Head of caudate nucleus (tissue), 42 donors: ENCODE results near the gene SORCS3.

Source experiments
- DNase-seq, 42 donors: peaks; one replicate each; pipeline versions ENCODE4 v3.0.0 to v3.0.0-alpha.2; 2020 to 2021; ENCODE audit warnings: mixed read lengths in 7 of 42
- intact Hi-C: fragments of 100-400 bp; cut with DNase I; formaldehyde crosslinking; loops from one replicate; pipeline ENCODE4 v1.15.0; 2022

Gene SORCS3

DNA sequence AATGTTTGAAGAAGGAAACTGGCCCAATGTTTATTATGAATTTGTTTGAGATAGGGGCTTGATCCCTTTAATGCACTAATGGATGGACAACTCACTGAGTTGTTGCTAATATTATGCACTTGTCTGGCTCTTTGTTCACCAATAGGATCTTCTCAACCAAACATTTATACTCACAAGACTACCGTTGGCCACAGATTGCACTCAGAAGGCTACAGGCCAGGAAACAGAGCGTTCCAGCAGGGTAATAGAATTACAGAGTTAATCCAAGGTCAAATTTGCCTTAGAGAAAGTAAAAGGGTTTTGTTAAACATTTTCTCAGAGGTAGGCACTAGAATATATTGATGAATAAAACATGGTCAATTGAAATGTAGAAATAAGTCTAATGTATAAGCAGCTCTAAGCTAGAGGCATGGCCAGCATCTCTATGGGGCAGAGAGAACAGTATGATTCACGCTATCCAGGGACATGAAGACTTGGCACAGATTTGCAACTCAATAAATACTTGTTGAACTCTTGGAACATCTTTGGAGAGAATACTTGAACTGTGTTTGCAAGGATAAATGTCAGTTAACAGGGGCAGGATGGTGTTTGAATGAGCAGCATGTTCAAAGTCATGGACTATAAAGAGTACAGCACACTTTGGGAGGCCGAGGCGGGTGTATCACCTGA, 606.9 kb downstream of the SORCS3 start:
- intact Hi-C loops = no loop called here
- DNase-seq = no peak

DNA sequence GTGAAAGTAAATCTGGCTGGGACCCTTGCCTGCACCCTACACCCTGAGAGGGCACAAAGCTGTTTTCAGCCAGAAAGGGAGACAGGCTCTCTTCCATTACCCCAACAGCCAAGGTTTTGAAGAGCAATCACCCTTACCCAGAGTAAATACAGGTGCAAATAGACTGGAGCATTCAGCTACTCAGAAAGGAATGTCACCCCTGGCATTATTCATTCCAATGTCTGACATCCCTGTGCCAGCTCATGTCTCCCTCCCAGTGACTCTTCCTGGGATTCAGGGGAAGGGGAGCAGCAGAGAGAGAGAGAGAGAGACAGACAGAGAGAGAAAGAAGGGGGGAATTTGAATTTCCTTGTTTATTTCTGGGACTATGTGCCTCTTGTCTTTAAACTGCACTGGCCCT, 611.8 kb downstream of the SORCS3 start:
- intact Hi-C loops = no loop called here
- no peak for DNase-seq

DNA sequence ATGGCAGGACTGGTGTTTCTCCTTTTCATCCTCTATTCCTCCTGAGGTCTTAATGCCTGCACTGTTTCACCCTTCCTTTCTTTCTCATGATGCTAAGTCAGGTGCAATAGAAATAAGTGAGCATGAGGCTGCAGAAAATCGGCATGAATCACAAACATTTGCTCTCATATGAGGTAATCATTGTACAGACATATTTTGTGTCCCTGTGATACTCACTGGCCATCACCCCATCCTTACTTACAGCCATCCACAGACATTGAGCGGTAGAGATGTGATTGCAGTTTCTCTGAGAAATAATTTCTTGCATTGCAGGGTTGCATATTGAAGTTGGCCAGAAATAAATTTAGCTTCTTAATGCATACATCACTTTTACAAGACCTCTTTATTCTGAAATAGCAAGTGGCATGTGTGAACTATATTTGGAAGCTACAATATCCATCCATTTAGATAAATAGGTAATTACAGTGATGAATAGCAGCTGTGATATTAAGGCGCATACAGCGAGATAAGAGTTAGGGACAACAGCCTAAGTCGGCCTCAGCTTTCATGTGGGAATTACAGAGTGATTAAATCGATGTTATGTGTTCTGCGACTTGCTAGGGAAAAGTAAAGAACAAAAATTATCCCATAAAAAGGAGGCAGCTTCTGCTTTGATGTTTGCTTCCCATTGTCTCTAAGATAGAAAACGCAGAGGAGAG, 612.6 kb downstream of the SORCS3 start:
- intact Hi-C loops = no loop called here
- no peak for DNase-seq

DNA sequence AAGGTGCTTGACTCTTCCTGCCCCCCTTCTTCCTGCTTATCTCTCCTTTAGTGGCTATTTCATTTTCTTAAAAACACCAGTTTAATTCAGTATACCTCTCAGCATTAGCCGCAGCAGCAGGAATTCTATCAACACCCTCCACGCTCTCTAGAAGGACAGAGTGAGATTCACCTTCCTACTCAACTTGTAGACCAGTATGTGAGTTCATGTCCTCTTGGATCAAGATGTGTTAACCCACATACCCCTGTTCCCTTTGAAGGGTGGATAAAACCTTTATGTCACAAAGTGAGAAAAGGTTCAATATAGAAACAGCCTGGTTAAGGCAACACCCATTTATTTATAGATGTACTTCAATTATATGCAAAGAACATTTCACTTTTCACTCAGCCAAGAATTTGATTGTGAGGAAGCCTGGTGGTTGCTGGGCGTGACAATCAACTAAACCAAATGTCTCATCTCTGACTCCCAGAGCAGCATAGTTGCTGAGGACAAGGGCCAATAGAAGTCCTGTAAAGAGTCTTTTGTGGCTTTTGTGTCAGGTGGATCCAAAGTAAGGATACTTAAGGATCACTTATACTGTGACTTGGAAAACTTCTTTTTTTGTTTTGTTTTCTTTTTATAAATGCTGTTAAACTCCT, 617.1 kb downstream of the SORCS3 start:
- intact Hi-C loops = no loop called here
- DNase-seq = no peak

DNA sequence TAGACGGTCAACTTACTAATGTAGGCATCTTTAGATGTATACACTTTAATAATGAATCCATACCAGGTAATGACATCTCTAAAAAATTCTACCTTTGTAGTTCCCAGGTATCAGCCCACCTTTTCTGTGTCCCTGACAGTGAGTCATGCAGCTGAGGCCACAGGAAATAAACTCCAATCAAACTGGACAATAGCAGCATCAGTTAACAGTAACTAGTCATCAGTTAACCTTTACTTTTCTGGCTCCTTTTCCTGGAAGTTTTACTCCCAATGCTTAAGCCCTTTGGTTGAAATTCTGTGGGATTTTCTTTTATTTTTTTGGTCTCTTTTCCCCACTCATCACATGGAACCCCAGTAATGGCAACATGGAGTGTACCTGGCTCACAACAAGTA, 617.6 kb downstream of the SORCS3 start:
- intact Hi-C loops = no loop called here
- DNase-seq = no peak

DNA sequence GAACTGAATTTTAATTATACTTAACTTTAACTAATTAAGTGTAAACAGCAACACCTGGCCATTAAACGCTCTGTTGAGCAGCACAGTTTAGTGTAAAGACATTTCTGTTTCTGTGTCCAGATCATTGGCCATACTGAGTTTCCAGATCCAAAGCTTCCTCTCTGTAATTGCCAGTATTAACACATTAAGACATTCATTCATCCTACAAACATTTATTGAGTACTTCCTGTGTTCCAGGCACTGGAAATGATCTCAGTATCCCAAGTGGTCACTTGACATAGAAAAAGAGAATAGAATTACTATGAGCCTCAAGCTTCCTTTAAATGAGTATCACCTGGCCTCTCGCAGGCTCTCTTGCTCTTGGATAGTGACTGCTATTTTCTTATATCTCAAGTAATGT, 618.1 kb downstream of the SORCS3 start:
- intact Hi-C loops = no loop called here
- no peak for DNase-seq

DNA sequence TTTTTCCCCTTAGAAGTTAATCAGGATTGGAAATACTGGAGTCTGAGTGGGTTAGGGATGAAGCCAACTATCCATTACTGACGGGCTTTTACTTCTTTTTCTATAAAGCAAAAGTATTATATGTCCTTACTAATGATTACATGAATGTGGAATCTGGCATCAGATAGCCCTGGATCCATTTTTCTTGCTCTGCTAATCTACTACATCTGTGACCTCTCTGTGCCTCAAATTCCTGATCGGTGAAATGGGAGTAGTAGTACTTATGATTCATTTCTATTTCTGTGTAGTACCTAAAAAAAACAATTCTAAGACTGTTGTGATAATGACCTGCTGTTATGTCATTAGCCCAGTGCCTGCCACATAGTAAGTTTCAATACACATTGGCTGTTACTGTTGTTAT, 621.6 kb downstream of the SORCS3 start:
- intact Hi-C loops = no loop called here

DNA sequence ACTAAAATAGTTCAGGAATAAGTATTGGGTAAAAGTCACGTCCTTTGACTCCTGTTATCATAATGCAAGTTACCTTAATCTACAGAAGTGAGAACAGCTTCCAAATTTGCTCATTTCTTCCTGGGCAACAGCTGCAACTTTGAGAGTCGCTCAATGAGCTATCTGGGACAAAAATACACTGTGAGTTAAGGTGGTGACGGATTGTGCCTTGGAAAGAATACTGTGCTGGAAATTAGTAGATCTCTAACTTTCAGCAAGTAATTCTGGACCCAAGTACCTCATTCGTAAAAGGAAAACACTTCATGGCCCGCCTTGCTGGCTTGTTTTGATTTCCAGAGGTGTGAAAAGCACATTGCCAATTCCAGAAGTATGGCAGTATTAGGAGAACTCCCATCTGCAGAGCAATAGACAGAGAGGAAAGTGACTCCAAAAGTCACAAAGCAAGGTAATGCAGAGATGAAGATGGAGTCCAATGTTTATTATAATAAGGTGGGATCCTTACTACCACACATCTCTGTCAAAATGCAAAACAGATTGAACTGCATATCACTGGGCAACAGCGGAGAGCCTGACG, 626.0 kb downstream of the SORCS3 start:
- no peak for DNase-seq
- intact Hi-C loops = no loop called here

More for the DNA sequence above, 621.6 kb downstream of the SORCS3 start:
- no peak for DNase-seq

DNA sequence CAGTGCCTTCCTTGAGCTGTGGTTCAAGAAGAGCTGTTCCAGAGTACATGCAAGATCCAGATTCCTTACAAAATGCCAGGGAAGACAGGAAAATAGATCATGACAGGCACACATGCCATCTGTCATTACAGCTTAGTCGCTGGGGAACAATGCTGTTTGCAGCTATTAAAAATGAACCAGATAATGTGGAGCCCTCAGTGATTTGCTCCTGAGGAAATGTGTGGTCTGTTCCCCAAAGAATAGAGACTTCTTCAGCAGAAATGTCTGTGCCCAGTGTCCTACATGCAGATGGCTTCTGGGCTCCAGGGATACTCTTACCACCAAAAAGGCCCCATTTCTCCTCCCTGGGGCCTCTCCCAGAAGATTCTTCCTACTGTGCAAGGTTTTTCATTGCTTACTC, 627.9 kb downstream of the SORCS3 start:
- intact Hi-C loops = no loop called here
- no peak for DNase-seq

DNA sequence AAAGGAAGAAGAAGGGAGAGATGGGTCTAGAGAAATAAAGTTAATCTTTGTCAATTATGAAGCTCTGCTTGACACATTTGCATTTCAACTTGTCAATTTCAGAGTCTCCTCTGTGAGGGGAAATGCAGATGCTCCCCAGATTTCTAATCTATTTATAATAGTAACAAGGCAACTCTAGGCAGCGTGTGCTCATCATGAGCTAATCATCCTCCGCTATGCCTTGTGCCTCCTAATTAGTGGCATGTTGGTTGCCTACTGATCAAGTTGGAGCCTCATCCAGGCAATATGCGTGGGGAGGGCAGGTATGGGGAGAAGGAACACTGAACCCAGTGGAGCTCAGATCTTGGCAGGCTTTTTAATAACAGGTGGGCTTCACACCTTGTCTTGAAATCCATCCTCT, 628.6 kb downstream of the SORCS3 start:
- DNase-seq = no peak
- intact Hi-C loops = no loop called here

DNA sequence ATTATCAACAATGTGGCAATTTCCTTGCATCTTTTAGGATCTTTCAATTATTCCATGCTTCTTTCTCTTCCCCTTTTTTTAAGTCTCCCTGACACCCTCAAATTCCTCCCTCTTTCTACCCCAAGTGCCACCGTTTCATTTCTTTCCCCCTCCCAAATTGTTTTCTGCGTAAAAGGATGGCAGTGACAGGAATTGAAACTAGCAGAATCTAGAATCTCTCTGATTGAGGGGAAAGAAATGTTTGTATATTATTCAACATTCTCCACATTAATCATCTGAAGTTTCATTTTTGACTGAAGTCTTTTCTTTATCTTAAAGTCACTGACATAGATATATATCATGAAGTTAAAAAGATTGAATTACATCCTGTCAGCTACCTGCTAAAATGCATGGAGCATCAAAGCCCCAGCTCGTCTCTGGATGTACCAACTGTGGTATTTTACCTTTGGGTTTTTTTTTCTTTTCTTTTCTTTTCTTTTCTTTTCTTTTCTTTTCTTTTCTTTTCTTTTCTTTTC, 633.5 kb downstream of the SORCS3 start:
- intact Hi-C loops = no loop called here
- DNase-seq = no peak

DNA sequence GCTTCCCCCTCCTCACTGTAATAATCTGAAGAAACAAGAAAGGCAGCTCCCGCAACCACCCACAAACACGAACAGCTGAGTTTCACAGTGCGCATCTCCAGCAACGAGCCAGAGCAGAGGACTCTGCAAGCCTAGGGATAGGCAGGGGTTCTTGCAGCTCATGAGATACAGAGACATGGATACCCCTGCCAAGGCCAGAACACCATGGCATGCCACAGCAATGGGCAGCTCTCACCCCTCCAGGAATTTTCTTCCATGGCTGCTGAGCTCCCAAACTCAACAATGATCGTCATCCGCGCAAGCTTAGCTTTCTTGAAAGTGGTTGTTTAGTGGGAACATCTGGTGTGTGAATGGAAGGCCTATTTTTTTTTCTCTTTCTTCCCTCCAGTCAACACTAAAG, 637.3 kb downstream of the SORCS3 start:
- intact Hi-C loops = no loop called here
- DNase-seq = no peak

DNA sequence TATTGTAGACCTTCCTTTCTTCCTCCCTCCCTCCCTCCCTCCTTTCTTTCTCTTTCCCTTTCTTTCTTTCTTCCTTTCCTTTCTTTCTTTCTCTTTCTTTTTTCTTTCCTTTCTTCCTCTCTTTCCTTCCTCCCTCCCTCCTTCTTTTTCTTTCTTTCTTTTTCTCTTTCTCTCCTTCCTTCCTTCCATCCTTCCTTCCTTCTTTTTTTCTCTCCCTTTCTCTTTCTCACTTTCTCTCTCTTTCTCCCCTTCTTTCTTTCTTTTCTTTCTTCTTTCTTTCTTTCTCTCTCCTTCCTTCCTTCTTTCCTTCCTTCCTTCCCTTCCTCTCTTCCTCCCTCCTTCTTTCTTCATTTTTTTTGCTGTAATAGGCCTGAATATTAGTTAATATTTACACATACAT, 638.0 kb downstream of the SORCS3 start:
- intact Hi-C loops = no loop called here

DNA sequence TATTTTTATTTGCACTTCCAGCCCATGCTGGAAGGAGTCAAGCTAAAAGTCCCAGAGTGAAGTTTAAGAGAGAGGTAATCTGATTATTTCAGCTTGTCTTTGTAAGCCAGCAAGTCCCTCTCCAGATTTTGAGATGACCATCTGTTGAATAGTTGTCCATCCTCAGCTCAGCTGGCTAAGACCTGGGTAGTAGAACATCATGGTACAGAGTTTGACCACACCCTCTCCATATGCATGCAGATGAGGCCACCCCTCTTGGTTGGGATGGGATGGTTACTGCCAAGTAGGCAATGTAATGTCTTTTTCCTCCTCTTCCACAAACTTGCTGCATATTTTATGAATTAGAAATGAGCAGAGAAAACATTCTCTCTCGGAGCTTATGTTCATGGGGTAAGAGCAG, 639.8 kb downstream of the SORCS3 start:
- intact Hi-C loops = no loop called here
- DNase-seq = no peak

More for the DNA sequence above, 638.0 kb downstream of the SORCS3 start:
- DNase-seq = no peak

DNA sequence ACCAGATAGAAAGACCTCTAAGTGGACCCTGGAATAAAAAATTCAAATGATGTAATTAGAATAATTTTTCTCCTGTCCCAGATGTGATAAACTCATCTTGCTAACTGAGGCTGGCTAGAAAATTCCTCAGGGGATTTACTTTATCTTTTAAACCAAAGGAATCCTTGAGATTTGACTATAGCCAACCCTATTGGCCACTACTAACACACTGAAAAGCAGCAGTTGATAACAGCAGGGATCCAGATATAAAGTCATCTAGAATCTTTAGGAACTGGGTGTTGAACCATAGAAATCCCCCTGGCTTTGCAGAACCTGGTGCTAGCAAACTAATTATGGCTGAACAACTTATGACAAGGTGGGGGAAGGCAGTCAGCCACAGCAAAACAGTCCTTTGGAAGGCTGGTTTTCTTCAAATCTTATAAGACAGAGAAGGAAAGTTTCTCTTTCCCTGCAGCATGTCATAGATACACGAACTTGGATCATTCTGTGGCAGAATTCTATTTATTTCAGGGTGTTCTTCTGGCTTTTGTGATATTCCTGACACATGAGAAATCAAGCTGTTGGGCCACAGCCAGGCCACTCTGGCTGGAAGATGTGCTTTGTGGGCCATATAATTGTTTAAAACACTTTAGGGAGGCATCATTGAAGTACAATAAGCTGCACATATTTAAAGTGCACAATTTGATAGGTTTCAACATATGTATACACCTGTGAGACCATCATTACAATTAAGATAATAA, 643.6 kb downstream of the SORCS3 start:
- no peak for DNase-seq
- intact Hi-C loops = no loop called here

DNA sequence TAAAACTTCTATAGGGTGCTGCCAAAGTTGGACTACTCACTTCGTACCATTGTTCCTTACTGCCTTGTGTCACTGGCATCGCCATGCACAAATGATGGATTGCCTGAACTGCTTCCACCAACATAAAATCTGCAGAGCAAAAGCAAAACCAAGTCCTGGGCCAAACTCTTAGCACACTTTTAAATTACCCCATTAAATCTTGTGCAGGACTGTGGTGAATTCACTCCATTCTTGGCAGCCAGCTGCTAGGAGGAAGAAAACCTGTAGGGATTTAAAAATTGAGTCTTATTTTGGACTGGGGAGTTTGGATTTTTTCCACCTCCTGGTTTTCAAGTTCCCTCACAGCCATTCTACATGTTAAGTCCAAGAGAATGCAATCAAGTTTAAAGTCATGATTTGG, 646.9 kb downstream of the SORCS3 start:
- intact Hi-C loops = no loop called here
- DNase-seq = no peak

DNA sequence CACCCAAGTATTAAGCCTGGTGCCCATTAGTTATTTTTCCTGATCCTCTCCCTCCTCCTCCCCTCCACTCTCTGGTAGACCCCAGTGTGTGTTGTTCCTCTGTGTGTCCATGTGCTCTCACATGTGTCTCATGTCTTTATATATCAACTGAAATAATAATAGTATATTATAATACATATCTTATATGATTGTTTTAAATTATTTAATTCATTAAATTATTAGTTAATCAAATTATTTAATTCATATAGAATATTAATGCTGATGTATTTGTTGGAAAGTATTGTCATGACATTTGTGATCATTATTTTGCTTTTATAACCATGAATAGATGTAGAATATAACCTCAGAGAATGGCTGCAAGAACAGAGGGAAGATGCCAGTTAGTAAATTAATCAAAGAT, 647.5 kb downstream of the SORCS3 start:
- DNase-seq = no peak
- intact Hi-C loops = no loop called here

DNA sequence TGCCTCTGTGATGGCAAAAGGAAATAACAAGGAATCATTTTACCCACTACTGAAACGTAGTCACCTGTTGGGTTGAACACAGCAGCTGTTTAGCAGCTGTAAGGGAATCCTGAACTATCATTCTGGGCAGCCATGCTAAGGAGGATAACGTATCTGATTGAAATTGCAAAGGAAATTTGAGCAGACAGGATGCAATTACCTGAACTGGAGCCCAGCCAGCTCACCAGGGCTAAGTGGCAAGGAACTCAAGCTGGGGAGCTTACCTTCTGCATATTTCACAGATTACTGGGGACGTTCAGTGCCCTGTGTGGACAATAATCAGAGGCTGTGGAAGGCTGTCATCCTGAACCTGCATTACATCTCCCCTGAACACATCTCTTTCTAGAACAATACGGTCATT, 650.5 kb downstream of the SORCS3 start:
- intact Hi-C loops = no loop called here
- DNase-seq = no peak

DNA sequence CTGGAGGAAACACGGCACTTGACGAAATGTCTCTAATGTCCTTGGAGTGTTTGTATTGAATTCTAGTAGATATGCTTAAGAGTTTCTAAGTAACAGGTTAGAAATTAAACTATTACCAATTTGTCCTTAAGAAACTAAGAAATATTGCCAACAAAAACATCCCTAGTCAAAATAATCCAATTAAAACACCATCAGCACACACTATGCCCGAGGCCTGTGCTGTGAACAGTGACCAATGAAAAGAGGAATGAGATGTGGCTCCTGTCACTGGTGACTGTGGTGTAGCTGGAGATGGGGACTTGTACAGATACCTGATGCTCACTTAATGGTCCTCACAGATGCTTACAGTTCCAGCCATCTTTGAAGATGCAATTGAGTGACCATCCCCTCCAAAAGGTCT, 651.1 kb downstream of the SORCS3 start:
- intact Hi-C loops = no loop called here
- no peak for DNase-seq
